ENCODE data around the gene NT5DC1. TPM values are rescaled to one million over a fixed set of nuclear protein-coding genes. Genes with fewer than 3 reads are reported as not detected.

The NT5DC1 gene
- total and polyA plus RNA-seq, 2 experiments from 2014 or later: 14.1 to 48.9 TPM

DNA sequence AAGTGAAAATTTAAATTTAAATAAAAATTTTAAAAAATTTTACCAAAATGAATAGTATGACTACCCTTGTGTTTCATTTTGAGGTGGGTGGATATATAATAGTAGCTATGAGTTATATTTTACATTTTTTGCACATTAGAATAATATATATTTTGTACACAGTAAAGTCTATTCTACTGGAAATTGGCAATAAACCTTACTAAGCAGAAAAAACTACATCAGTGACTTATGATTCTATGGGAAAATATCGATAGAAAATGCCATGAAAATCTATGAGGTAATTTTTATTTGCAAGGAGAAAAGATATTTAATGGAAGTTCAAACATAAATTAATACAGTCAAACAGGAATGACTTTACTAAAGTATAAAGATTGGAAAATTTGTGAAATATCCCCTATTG lies 156.0 kb downstream of the NT5DC1 start:
- H3K4me3 ChIP-seq: no peak overlapping the region
- no peak for DNase-seq (ENCODE audit: low read depth in 1 of 2, low spot score in 1 of 2)
- no peaks in the 10 kb centered on the region for H3K9me3 ChIP-seq (ENCODE audit: low read depth)
- H3K4me1 ChIP-seq (ENCODE audit: low read depth): peaks cover 26% of the 10 kb centered on the region
- no peaks in the 10 kb centered on the region for H3K36me3 ChIP-seq
- no peak overlapping the region for H3K27ac ChIP-seq
- TF ChIP-seq, protein P1, sequence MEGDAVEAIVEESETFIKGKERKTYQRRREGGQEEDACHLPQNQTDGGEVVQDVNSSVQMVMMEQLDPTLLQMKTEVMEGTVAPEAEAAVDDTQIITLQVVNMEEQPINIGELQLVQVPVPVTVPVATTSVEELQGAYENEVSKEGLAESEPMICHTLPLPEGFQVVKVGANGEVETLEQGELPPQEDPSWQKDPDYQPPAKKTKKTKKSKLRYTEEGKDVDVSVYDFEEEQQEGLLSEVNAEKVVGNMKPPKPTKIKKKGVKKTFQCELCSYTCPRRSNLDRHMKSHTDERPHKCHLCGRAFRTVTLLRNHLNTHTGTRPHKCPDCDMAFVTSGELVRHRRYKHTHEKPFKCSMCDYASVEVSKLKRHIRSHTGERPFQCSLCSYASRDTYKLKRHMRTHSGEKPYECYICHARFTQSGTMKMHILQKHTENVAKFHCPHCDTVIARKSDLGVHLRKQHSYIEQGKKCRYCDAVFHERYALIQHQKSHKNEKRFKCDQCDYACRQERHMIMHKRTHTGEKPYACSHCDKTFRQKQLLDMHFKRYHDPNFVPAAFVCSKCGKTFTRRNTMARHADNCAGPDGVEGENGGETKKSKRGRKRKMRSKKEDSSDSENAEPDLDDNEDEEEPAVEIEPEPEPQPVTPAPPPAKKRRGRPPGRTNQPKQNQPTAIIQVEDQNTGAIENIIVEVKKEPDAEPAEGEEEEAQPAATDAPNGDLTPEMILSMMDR (IDR thresholded peaks at IDR 0.05; ENCODE audit: low read depth, low read length): no peak
- no peaks in the 10 kb centered on the region for H3K27me3 ChIP-seq

DNA sequence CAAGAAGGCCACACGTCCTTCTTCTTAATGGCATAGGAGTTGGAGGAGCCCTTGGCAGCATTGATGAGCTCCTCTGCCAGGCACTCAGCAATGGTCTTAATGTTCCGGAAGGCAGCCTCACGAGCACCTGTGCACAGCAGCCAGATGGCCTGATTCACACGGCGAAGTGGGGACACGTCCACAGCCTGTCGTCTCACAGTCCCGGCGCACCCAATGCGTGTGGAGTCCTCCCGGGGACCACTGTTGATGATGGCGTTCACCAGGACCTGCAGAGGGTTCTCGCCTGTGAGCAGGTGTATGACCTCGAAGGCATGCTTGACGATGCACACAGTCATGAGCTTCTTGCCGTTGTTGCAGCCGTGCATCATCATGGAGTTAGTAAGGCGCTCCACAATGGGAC lies 157.9 kb downstream of the NT5DC1 start:
- Histone ChIP-seq H3K9me3 (ENCODE audit: low read depth) (no peaks in the 10 kb centered on the region), H3K27ac (no peak overlapping the region), H3K36me3 (no peaks in the 10 kb centered on the region), H3K4me1 (ENCODE audit: low read depth) (peaks cover 13% of the 10 kb centered on the region), H3K27me3 (no peaks in the 10 kb centered on the region), H3K4me3 (no peak overlapping the region)
- DNase-seq (ENCODE audit: low read depth in 1 of 2, low spot score in 1 of 2): no peak
- TF ChIP-seq, protein P1 (IDR thresholded peaks at IDR 0.05; ENCODE audit: low read depth, low read length): no peak

DNA sequence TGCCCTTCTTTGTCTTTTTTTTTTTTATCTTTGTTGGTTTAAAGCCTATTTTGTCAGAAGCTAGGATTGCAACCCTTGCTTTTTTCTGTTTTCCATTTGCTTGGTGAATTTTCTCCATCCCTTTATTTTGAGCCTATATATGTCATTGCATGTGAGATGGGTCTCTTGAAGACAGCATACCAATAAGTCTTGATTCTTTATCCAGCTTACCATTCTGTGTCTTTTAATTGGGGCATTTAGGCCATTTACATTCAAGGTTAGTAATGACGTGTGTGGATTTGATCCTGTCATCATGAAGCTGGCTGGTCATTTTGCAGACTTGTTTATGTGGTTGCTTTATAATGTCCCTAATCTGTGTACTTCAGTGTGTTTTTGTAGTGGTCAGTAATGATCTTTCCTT lies 162.7 kb downstream of the NT5DC1 start:
- H3K9me3 ChIP-seq (ENCODE audit: low read depth): no peaks in the 10 kb centered on the region
- TF ChIP-seq, protein P1 (IDR thresholded peaks at IDR 0.05; ENCODE audit: low read depth, low read length): no peak
- DNase-seq (ENCODE audit: low read depth in 1 of 2, low spot score in 1 of 2): no peak
- H3K27ac ChIP-seq: no peak overlapping the region
- H3K36me3 ChIP-seq: no peaks in the 10 kb centered on the region
- no peaks in the 10 kb centered on the region for H3K27me3 ChIP-seq
- no peak overlapping the region for H3K4me3 ChIP-seq
- no peaks in the 10 kb centered on the region for H3K4me1 ChIP-seq (ENCODE audit: low read depth)

DNA sequence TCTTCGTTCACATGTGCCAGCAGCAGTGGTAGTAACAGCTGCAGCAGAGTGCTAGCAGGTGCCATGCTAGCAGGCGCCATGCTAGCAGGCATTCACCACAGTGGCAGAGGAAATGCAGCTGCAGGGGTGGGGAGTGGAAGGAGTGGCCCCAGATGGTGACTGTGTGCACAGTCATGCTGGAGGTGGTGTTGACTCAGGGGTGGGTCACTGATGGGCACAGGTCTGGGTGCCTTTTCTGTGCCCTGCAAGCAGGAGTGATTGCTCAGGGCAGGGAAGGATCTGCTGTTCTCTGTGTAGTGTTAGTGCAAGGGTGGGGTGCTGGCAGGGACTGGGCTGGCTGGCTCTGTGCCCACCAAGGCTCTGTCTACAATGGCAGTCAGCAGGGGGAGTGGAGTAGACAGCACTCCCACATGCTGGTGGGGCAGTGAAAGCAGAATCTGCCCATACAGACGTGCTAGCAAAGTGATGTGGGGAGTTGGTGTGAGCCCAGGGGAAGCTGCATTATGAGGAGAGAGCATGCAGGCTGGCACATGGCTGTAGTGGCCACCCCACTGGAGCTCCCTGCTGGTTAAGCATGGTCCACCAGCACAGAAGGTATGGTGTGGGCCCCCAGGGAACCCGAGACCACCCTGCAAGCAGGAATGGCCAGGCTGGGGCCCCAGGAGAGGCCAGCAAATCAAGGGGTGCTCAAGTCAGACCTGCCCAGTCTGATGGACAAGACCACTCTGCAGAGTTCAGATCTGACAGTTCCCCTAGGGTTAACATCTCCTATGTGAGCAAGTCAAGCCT lies 164.6 kb downstream of the NT5DC1 start:
- TF ChIP-seq, protein P1 (IDR thresholded peaks at IDR 0.05; ENCODE audit: low read depth, low read length): no peak
- DNase-seq (ENCODE audit: low read depth in 1 of 2, low spot score in 1 of 2): peak in 1 of 2 donors; percentile 22
- no peaks in the 10 kb centered on the region for H3K27me3 ChIP-seq

DNA sequence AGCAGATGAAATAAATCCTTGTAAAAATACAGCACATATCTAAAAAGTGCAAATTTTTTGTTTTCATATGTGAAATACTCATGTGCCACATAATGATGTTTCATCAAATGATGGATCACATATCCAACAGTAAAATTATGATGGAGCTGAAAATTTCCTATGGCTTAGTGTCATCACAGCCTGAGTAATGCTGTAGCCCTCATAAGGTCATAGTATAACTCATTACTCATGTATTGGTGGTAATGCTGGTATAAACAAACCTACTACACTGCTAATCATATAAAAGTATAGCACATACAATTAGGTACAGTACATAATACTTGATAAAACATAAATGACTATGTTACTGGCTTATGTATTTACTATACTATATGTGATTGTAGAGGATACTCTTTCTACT lies 166.2 kb downstream of the NT5DC1 start:
- Histone ChIP-seq H3K27me3 (no peaks in the 10 kb centered on the region), H3K27ac (no peak overlapping the region), H3K4me3 (no peak overlapping the region), H3K4me1 (ENCODE audit: low read depth) (peaks cover 3% of the 10 kb centered on the region), H3K9me3 (ENCODE audit: low read depth) (no peaks in the 10 kb centered on the region), H3K36me3 (no peaks in the 10 kb centered on the region)
- no peak for DNase-seq (ENCODE audit: low read depth in 1 of 2, low spot score in 1 of 2)
- TF ChIP-seq, protein P1 (IDR thresholded peaks at IDR 0.05; ENCODE audit: low read depth, low read length): no peak

More for the DNA sequence above, 164.6 kb downstream of the NT5DC1 start:
- no peaks in the 10 kb centered on the region for H3K9me3 ChIP-seq (ENCODE audit: low read depth)
- H3K4me1 ChIP-seq (ENCODE audit: low read depth): peaks cover 3% of the 10 kb centered on the region
- H3K27ac ChIP-seq: no peak overlapping the region
- no peak overlapping the region for H3K4me3 ChIP-seq
- H3K36me3 ChIP-seq: no peaks in the 10 kb centered on the region
